ENCODE results near the gene OCRL. TPM values are rescaled to one million over a fixed set of nuclear protein-coding genes. Genes with fewer than 3 reads are reported as not detected.

OCRL gene
- total RNA-seq, 3 donors from 2014 or later: 27.0 to 34.5 (median 30.7) TPM

DNA sequence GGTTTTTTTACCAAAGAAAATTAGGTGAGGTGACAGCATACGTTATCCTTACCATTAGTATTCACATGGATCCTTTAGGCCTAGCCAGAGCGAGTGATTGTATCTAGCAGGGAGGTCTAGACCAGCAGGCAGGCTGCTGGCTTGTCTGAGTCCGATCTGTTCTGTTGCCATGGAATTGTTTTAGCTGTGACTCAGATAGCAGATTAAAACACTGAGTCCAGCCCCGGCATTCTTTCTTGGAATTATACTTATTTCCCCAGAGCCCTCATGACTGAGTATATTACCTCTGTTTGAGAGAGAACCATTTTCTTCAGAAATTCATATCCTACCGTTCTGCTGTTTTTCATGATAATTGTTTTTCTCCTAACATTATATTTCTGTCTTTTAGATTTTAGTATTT lies 37.4 kb downstream of the OCRL start:
- no peaks in the 10 kb centered on the region for H3K4me1 ChIP-seq (ENCODE audit: low read depth)
- H3K36me3 ChIP-seq (ENCODE audit: low read depth): no peaks in the 10 kb centered on the region
- DNase-seq (no peak), ATAC-seq (no peak)
- H3K4me3 ChIP-seq: no peak overlapping the region
- no peaks in the 10 kb centered on the region for H3K9me3 ChIP-seq
- TF ChIP-seq, protein P1, sequence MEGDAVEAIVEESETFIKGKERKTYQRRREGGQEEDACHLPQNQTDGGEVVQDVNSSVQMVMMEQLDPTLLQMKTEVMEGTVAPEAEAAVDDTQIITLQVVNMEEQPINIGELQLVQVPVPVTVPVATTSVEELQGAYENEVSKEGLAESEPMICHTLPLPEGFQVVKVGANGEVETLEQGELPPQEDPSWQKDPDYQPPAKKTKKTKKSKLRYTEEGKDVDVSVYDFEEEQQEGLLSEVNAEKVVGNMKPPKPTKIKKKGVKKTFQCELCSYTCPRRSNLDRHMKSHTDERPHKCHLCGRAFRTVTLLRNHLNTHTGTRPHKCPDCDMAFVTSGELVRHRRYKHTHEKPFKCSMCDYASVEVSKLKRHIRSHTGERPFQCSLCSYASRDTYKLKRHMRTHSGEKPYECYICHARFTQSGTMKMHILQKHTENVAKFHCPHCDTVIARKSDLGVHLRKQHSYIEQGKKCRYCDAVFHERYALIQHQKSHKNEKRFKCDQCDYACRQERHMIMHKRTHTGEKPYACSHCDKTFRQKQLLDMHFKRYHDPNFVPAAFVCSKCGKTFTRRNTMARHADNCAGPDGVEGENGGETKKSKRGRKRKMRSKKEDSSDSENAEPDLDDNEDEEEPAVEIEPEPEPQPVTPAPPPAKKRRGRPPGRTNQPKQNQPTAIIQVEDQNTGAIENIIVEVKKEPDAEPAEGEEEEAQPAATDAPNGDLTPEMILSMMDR (IDR thresholded peaks at IDR 0.05): no peak
- intact Hi-C loops (cut with DNase I, micrococcal nuclease): no loop called here

DNA sequence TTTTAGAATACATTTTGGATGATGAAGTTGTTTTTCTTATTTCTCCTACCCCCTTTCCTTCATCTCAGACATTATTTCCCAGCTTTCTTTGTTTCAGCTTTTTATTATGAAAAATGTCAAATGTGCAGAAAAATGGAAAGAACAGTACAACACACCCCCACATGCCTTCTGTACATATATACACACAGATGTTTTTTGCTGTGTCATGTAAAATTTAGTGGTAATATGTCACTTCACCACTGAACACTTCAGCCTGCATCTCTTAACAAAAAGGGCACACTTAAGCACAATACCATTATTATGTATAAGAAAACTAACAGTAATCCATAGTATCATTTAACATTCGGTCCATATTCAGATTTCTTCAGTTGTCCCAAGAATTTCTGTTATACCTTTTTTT lies 37.8 kb downstream of the OCRL start:
- Histone ChIP-seq H3K36me3 (ENCODE audit: low read depth) (no peaks in the 10 kb centered on the region), H3K9me3 (no peaks in the 10 kb centered on the region), H3K4me1 (ENCODE audit: low read depth) (no peaks in the 10 kb centered on the region), H3K4me3 (no peak overlapping the region)
- ATAC-seq (no peak), DNase-seq (no peak)
- intact Hi-C loops (cut with DNase I, micrococcal nuclease): no loop called here
- TF ChIP-seq, protein P1 (IDR thresholded peaks at IDR 0.05): no peak

DNA sequence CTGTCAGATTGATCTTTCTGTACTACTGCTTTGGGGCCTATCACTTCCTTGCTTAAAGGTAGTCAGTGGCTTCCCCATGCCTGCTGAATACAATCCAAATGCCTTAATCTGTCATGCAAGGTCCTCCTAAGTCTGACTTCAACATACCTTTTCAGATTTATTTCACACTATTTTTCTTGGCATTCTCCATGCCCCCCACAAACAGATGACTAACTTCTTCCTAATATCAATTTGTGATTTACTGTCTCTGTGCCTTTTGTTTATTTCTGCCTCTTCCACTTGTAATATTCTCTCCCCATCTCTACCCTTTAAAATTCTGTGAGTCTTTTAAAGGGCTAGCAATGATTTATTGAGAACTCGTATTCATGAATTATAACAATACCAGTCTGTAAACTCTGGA lies 41.8 kb downstream of the OCRL start:
- ATAC-seq: no peak

DNA sequence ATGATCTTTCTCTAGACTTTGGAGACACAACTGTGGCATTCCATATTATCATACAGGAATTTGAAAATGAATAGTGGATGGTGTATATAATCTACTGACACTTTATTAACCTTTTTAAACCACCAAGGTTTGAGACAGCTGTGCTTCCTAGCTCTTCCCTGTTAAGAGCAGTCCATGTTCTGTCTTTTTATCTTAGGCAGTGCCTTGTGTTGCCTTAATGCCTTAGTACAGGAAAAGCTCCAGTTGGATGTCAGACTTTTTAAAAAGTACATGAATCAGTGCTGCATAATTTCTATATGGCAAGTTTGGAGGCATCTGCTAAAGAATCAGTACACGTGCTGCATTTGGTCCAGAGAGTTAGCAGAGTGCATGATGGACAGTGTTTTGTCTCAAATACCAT lies 45.1 kb downstream of the OCRL start:
- intact Hi-C loops (cut with DNase I, micrococcal nuclease): no loop called here
- Histone ChIP-seq H3K4me3 (no peak overlapping the region), H3K4me1 (ENCODE audit: low read depth) (no peaks in the 10 kb centered on the region), H3K9me3 (no peaks in the 10 kb centered on the region), H3K36me3 (ENCODE audit: low read depth) (no peaks in the 10 kb centered on the region)
- TF ChIP-seq, protein P1 (IDR thresholded peaks at IDR 0.05): no peak
- DNase-seq (no peak), ATAC-seq (no peak)

More for the DNA sequence above, 41.8 kb downstream of the OCRL start:
- H3K4me1 ChIP-seq (ENCODE audit: low read depth): no peaks in the 10 kb centered on the region
- no peaks in the 10 kb centered on the region for H3K9me3 ChIP-seq
- H3K4me3 ChIP-seq: no peak overlapping the region
- intact Hi-C loops (cut with DNase I, micrococcal nuclease): no loop called here
- no peaks in the 10 kb centered on the region for H3K36me3 ChIP-seq (ENCODE audit: low read depth)
- TF ChIP-seq, protein P1 (IDR thresholded peaks at IDR 0.05): no peak
- DNase-seq: no peak

DNA sequence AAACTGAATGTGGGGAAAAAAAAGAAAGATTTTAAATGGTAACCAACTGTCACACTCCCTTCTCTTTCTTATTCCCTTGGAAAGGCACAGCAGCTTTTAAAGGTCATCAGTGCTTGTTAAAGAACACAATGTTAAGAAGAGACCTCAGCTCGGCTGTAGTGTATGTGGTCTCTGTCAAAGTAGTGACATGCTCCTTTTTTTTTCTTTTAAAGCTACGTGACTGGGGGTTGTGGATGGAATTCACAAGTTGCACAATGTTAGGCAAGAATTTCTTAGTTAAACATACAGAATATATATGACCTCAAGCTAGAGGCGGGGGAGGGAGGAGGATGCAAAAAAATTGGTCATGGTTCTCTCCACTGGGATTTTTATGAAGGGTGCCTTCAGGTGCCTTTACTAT lies 45.6 kb downstream of the OCRL start:
- Histone ChIP-seq H3K4me1 (ENCODE audit: low read depth) (no peaks in the 10 kb centered on the region), H3K4me3 (no peak overlapping the region), H3K9me3 (no peaks in the 10 kb centered on the region), H3K36me3 (ENCODE audit: low read depth) (no peaks in the 10 kb centered on the region)
- DNase-seq (no peak), ATAC-seq (no peak)
- intact Hi-C loops (cut with DNase I, micrococcal nuclease): no loop called here
- TF ChIP-seq, protein P1 (IDR thresholded peaks at IDR 0.05): no peak

DNA sequence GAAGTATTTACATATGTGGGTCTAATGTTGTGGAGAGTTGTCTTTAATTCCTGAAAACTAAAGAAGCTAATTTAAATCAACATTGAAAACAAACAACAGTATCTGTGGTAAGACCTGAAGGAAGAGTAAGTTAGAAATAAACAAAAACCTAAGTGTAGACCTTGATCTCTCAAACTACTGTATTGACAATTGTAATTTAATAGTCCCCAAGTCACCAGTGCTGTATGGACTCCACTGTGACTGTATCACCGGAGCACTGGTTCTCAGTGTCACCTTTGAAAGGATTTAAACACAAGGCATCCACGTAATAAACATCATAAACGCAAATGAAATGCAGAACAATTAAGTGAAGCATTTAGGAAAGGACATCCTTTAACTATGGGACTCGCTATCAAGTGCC lies 46.4 kb downstream of the OCRL start:
- ATAC-seq (no peak), DNase-seq (no peak)
- Histone ChIP-seq H3K36me3 (ENCODE audit: low read depth) (no peaks in the 10 kb centered on the region), H3K4me3 (no peak overlapping the region), H3K4me1 (ENCODE audit: low read depth) (no peaks in the 10 kb centered on the region), H3K9me3 (no peaks in the 10 kb centered on the region)
- TF ChIP-seq, protein P1 (IDR thresholded peaks at IDR 0.05): no peak
- intact Hi-C loops (cut with DNase I, micrococcal nuclease): no loop called here

All from mucosa of descending colon (tissue), 3 donors.